ENCODE measurements around the gene CDC42BPG. TPM values are rescaled to one million over a fixed set of nuclear protein-coding genes. Genes with fewer than 3 reads are reported as not detected.
"Not testable (repeated sequence)": the region's sequence is repeated elsewhere in the genome, so short reads cannot be mapped to it uniquely, and the experiment has no call there.

The CDC42BPG gene
- total RNA-seq, 2 experiments from 2014 or later: 0.50 to 0.61 TPM

GRCh38 chr11:64848214-64848825 is 3.9 kb upstream of the CDC42BPG start:
- Mint-ChIP-seq H3K9me3 (ENCODE audit: low read depth) (no peaks in the 10 kb centered on the region), H3K27ac (peak overlapping the region; percentile 45)
- CTCF ChIA-PET: interaction anchor here (0.6 to 29.2 kb wide), 28 partner anchors 12 to 468 kb away, joined by 3 to 1163 read pairs (median 4); partner anchors contain the start of genes ARL2, ATG2A, BATF2 and CDCA5

DNA sequence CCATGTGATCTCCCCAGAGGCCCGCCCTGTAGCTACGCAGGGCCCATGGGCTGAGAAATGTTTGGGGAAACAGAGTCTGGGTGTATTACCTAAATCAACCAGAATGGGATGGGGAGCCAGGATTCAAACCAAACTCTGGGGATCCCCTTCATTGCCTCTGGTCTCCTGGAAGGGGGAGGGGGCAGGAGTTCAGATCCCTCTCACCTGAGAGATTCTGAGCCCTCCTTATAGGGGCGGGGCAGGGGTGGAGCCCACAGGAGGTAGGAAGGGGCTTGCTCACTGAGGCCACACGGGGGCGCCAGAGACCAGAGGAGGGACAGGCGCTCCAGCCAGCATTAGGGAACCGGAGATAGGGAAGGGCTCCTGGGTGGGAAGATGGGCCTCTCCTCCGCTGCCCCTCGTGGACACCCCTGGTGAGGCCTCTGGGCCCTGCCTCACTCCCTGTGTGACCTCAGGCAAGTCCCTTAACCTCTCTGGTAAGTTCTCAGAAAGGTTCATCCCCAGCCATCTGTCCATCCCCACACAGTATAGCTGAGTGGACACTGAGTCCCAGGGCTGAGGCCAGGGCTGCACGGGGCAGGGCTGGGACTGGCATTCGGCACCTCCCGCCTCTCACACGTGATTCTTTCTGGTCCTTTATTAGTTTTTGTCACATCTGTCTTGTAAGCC is 2.7 kb upstream of the CDC42BPG start:
- H3K9me3 Mint-ChIP-seq (ENCODE audit: low read depth): no peaks in the 10 kb centered on the region
- no peak overlapping the region for H3K4me3 Mint-ChIP-seq
- H3K36me3 Mint-ChIP-seq: no peaks in the 10 kb centered on the region
- peaks cover 57% of the 10 kb centered on the region for H3K4me1 Mint-ChIP-seq
- peak; percentile 94 for DNase-seq
- no peaks in the 10 kb centered on the region for H3K27me3 Mint-ChIP-seq
- CTCF ChIA-PET: interaction anchor here (0.7 to 29.2 kb wide), 27 partner anchors 14 to 469 kb away, joined by 3 to 1163 read pairs (median 5); partner anchors contain the start of genes ARL2, ATG2A, BATF2 and EHD1
- no peak overlapping the region for H3K27ac Mint-ChIP-seq
- ATAC-seq: peak; percentile 73

More at GRCh38 chr11:64848214-64848825, 3.9 kb upstream of the CDC42BPG start:
- no peak for ATAC-seq
- Mint-ChIP-seq H3K36me3 (peaks cover 3% of the 10 kb centered on the region), H3K27me3 (no peaks in the 10 kb centered on the region), H3K4me1 (peaks cover 67% of the 10 kb centered on the region), H3K4me3 (no peak overlapping the region)
- DNase-seq: no peak

DNA sequence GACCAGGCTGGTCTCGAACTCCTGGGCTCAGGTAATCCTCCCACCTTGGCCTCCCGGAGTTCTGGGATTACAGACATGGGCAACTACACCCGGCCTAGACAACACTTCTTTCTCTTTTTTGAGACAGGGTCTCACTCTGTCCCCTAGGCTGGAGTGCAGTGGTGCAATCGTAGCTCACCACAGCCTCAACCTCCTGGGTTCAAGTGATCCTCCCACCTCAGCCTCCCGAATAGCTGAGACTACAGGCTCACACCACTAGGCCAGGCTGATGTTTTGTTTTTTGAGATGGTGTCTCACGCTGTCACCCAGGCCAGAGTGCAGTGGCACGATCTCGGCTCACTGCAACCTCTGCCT is 1.3 kb upstream of the CDC42BPG start:
- not testable (repeated sequence) for H3K4me3 Mint-ChIP-seq

GRCh38 chr11:64845129-64845775 is 799 bp upstream of the CDC42BPG start:
- no peaks in the 10 kb centered on the region for H3K9me3 Mint-ChIP-seq (ENCODE audit: low read depth)
- DNase-seq: no peak
- H3K27ac Mint-ChIP-seq: peak overlapping the region; percentile 45
- no peak for ATAC-seq
- CTCF ChIA-PET: interaction anchor here (1.0 to 29.2 kb wide), 12 partner anchors 11 to 272 kb away, joined by 3 to 1163 read pairs (median 8); partner anchors contain the start of genes ARL2, ATG2A, EHD1 and MEN1
- peaks cover 41% of the 10 kb centered on the region for H3K4me1 Mint-ChIP-seq
- no peaks in the 10 kb centered on the region for H3K36me3 Mint-ChIP-seq
- peak overlapping the region; percentile 59 for H3K4me3 Mint-ChIP-seq
- no peaks in the 10 kb centered on the region for H3K27me3 Mint-ChIP-seq

More for the DNA sequence above, 1.3 kb upstream of the CDC42BPG start:
- H3K27me3 Mint-ChIP-seq; ATAC-seq; H3K27ac Mint-ChIP-seq; H3K36me3 Mint-ChIP-seq; H3K9me3 Mint-ChIP-seq (ENCODE audit: low read depth); DNase-seq: not testable (repeated sequence)
- H3K4me1 Mint-ChIP-seq: peaks cover 44% of the 10 kb centered on the region
- CTCF ChIA-PET: interaction anchor here (1.0 to 29.2 kb wide), 10 partner anchors 11 to 272 kb away, joined by 3 to 1163 read pairs (median 8); partner anchors contain the start of genes ARL2, ATG2A, EHD1 and RASGRP2

DNA sequence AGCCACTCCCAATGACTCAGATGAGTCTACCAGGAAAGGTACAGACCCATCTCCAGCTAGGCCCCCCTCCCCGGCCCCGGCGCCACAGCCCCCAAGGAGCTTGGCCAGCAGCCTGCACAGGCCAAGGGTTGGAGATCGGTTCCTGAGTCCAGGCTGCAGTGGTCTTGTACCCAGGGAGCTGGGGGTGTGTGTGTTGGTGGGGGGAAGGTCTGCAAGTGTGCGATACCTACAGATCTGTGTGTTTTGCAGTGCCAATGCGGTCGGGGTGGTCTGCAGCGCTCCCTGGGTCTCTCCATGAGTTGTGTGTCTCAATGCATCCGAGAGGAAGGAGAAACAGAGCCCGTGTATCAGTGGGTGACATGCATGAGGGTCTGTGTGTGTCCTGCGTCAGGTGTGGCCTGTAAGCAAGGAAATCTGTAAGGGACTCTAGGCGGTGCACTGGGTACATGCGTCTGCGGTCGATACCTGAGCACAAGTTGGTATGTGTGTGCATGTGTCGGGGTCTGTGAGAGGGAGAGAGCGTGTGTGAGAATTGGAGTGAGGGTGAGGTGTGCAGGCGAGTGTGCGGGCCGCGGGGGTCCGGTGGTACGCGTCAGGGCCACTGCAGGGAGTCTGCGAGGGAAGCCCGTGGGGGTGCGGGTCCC is 645 bp downstream of the CDC42BPG start:
- Mint-ChIP-seq H3K4me1 (peaks cover 27% of the 10 kb centered on the region), H3K27me3 (no peaks in the 10 kb centered on the region), H3K4me3 (peak overlapping the region; percentile 59), H3K9me3 (ENCODE audit: low read depth) (no peaks in the 10 kb centered on the region), H3K36me3 (no peaks in the 10 kb centered on the region), H3K27ac (no peak overlapping the region)
- no peak for ATAC-seq
- CTCF ChIA-PET: interaction anchor here (0.6 to 29.2 kb wide), 29 partner anchors 8 to 304 kb away, joined by 3 to 1163 read pairs (median 4); partner anchors contain the start of genes ARL2, BATF2, EHD1 and FAU
- DNase-seq: peak; percentile 41

GRCh38 chr11:64842851-64843685 is 1.4 kb downstream of the CDC42BPG start:
- Mint-ChIP-seq H3K4me3 (no peak overlapping the region), H3K9me3 (ENCODE audit: low read depth) (no peaks in the 10 kb centered on the region), H3K27ac (no peak overlapping the region), H3K4me1 (peaks cover 20% of the 10 kb centered on the region), H3K36me3 (no peaks in the 10 kb centered on the region), H3K27me3 (no peaks in the 10 kb centered on the region)
- CTCF ChIA-PET: interaction anchor here (0.6 to 29.2 kb wide), 11 partner anchors 9 to 275 kb away, joined by 3 to 1163 read pairs (median 3); partner anchors contain the start of genes EHD1 and ZNHIT2
- DNase-seq (peak; percentile 39), ATAC-seq (no peak)

DNA sequence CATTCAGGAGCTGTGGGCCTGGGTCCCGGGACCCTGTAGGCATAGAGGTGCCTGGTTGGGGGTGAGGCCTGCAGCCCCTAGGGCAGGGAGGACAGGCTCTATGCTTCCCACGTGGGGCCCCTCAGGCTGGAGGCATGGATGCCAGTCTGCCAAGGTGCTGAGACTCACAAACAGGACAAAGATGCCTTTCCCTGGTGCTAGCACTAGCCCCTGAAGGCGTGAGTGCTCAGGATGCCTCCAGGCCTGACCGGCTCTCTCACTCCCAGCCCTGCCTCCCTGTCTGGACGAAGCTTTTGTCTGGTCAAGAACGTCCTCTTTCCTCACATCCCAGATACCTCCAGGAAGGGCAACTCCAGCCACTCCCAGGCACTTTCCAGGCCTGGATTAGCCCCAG is 2.1 kb downstream of the CDC42BPG start:
- Mint-ChIP-seq H3K9me3 (ENCODE audit: low read depth) (no peaks in the 10 kb centered on the region), H3K27me3 (no peaks in the 10 kb centered on the region), H3K36me3 (no peaks in the 10 kb centered on the region), H3K27ac (no peak overlapping the region), H3K4me3 (no peak overlapping the region), H3K4me1 (peaks cover 19% of the 10 kb centered on the region)
- DNase-seq: peak; percentile 40
- CTCF ChIA-PET: interaction anchor here (1.5 to 29.2 kb wide), 3 partner anchors 18 to 55 kb away, joined by 4 to 1163 read pairs (median 409); partner anchors contain the start of gene EHD1
- no peak for ATAC-seq

- no peak for ATAC-seq
- H3K4me3 Mint-ChIP-seq: no peak overlapping the region
- CTCF ChIA-PET: interaction anchor here (1.5 to 29.2 kb wide), 3 partner anchors 19 to 54 kb away, joined by 4 to 1163 read pairs (median 409); partner anchors contain the start of gene EHD1
- no peaks in the 10 kb centered on the region for H3K36me3 Mint-ChIP-seq
- H3K27me3 Mint-ChIP-seq: no peaks in the 10 kb centered on the region
- DNase-seq: peak; percentile 40
- H3K9me3 Mint-ChIP-seq (ENCODE audit: low read depth): no peaks in the 10 kb centered on the region
- no peak overlapping the region for H3K27ac Mint-ChIP-seq
- peaks cover 19% of the 10 kb centered on the region for H3K4me1 Mint-ChIP-seq
These were observed 2.7 kb downstream of the CDC42BPG start for GRCh38 chr11:64841592-64842365.

DNA sequence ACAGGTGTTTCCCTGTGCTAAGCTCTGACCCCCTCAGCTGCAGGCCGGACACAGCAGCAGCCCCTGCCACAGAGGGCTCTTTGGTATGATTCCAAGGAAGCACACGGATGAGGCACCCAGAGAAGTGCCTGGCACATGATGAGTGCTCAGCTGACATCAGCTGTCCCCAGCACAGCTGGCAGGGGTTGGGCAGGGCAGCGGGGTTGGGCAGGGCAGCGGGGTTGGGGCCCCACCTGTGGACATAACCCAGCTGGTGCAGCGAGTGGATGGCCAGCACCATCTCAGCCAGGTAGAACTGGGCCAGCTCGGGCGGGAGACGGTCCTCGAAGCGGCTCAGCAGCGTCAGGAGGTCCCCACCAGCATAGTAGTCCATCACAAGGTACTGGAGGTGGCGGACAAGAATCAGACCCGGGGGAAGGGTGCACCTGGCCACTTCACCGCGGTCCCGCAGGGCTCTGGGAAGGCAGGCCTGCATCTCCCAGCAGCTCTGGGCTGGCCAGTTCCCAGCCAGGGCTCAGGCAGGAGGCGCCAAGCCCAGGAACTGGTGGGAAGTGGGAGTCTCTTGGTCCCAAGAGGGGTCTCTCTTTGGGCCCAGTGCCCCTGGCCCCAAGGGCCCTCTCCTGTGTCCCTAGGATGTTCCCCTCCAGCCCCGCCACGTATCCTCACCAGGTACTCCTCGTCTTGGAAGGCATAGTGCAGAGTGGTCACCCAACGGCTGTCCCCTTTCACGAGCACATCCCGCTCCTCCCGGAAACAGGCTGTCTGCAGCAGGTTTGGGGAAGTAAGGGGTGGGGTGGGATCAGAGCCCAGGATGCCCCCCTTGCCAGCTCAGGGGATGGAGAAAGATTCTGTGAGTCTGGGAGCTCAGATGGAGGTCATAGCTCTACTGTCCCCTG is 4.3 kb downstream of the CDC42BPG start:
- Mint-ChIP-seq H3K9me3 (ENCODE audit: low read depth) (no peaks in the 10 kb centered on the region), H3K4me3 (no peak overlapping the region), H3K36me3 (no peaks in the 10 kb centered on the region), H3K4me1 (peaks cover 19% of the 10 kb centered on the region), H3K27ac (no peak overlapping the region), H3K27me3 (no peaks in the 10 kb centered on the region)
- DNase-seq (no peak), ATAC-seq (no peak)
- CTCF ChIA-PET: interaction anchor here (1.2 to 22.7 kb wide), 2 partner anchors 21 to 272 kb away, joined by 3 to 409 read pairs; partner anchors contain the start of gene TM7SF2

DNA sequence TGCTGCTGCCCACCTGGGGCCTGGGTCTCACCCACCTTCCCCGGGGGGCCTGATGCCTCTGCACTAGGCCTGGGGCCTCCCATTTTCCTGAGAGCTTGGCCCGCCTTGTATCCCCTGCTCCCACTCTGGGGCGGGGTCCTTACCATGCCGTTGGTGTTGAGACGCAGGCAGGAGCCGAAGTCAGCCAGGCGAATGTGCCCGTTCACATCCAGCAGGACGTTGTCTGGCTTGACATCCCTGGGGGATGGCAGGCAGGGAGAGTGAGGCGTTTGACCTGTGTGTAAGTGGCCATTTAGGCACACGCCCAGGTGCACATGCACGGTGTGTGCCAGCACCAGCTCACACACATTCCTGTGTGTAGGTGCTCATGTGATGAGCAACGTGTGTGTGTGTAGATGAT is 5.1 kb downstream of the CDC42BPG start:
- DNase-seq: no peak
- H3K9me3 Mint-ChIP-seq (ENCODE audit: low read depth): no peaks in the 10 kb centered on the region
- no peak overlapping the region for H3K4me3 Mint-ChIP-seq
- no peak for ATAC-seq
- CTCF ChIA-PET: interaction anchor here (1.2 to 22.7 kb wide), 2 partner anchors 21 to 273 kb away, joined by 3 to 409 read pairs; partner anchors contain the start of gene TM7SF2
- no peak overlapping the region for H3K27ac Mint-ChIP-seq
- no peaks in the 10 kb centered on the region for H3K27me3 Mint-ChIP-seq
- H3K4me1 Mint-ChIP-seq: peaks cover 17% of the 10 kb centered on the region
- H3K36me3 Mint-ChIP-seq: no peaks in the 10 kb centered on the region
